GM19099 (cell line): Measurements from ENCODE around the gene RTN4IP1.

Experiments
- POLR2A ChIP-seq: IDR thresholded peaks from 3 replicates; pipeline ENCODE4 v1.6.1; 2011; ENCODE audit warnings: low read depth; ENCODE audit not compliant: insufficient read length; ENCODE audit errors: extremely low read depth

The RTN4IP1 gene, protein sequence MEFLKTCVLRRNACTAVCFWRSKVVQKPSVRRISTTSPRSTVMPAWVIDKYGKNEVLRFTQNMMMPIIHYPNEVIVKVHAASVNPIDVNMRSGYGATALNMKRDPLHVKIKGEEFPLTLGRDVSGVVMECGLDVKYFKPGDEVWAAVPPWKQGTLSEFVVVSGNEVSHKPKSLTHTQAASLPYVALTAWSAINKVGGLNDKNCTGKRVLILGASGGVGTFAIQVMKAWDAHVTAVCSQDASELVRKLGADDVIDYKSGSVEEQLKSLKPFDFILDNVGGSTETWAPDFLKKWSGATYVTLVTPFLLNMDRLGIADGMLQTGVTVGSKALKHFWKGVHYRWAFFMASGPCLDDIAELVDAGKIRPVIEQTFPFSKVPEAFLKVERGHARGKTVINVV

DNA sequence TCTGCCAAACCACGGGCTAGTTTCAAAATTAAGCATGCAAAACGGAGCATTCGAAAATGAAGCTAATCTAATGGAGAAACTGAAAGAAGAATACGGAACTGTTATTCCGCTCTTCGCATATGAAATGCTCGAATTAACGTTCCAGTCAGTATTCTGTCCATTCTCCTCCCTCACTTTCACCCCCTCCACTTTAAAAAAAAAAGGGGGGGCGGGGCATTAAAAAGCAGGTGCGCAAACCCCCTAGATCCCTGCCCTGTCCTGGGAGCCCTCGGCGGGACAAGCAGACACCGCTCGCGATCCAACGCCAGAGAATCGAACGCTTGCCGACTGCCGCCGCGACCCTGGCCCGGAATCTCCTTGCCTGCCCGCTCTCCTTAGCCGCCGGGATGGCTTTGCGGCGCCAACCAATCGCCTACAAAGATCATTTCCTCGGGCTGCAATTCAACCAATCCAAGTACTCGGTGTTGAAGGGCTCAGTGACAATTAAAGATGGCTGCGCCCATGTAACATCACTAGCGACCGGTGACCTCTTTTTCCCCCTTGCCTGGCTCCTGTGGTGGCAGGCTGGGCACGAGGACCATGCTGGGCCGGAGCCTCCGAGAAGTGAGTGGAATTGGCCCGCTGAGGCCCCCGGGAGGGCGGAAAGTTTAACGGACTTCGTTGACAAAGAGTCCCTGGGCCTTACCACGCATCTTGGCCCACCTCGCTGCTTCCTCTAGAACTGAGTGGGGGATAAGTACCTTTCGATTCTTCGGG lies at the start of gene RTN4IP1, which contains the start of gene QRSL1:
TSS of gene RTN4IP1 (minus strand) at position 396 of the 756 bp plus-strand sequence. CDS start 477 bp downstream, outside the sequence.
TSS of gene QRSL1 (plus strand) at position 476 of the 756 bp plus-strand sequence. CDS start at position 580, 104 bp downstream.
- peak; percentile 48 for TF ChIP-seq POLR2A

DNA sequence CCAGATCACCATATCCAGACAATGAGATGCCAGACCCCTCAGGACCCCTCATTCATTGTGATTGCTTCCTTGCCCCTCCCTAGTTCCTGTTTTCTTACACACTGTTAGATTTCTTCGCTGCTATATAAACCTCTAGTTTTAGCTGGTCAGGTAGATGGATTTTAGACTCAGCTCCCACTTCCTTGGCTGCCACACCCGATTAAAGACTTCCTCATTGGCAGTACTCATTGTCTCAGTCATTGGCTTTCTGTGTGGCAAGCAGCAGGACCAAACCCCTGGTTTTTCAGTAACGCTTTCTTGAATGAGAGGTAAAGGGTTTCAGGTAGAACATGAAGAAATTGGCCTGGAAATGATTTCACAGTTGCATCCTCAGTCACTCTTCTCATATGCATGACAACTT lies 48.0 kb upstream of the RTN4IP1 start:
- TF ChIP-seq POLR2A = no peak

DNA sequence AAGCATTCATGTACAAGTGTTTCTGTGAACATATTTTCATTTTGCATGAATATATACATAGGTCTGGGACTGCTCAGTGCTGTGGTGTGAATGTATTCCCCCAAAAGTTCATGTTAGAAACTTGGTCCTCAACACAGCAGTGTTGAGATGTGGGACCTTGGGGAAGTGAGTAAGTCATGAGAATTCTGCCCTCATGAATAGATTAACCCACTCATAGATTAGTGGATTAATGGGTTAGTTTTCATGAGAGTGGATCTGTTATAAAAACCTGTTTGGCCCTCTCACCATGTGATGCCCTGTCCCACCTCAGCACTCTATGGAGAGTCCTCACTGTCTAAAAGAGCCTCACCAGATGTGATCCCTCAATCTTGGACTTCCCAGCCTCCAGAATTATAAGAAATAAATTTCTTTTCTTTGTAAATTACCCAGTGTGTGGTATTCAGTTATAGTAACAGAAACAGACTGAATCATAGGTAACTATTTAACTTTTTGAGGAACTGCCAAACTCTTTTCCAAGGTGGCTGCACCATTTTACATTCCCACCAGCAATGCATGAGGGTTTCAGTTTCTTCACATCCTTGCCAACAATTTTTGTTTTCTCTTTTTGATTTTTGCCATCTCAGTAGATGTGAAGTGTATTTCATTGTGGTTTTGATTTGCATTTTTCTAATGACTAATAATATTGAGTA lies 45.4 kb upstream of the RTN4IP1 start:
- no peak for TF ChIP-seq POLR2A

DNA sequence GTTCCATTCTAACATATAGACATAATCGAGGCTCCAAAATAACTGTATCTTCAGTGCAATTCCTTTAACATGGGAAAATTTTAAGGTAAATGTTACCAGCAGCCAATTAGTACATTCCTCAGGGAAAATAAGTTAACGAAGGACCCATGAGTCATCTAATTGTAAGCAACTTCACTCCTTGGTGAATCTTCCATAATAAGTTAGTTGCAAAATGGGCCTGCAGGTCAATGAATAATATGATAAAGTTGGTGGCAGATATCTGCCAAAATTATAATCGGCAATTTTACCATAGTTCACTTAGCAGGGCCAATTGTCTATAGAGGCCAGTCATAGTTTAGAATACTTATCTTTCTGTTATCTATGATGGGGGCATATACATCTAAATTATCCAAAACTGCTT lies 42.4 kb upstream of the RTN4IP1 start:
- no peak for TF ChIP-seq POLR2A

DNA sequence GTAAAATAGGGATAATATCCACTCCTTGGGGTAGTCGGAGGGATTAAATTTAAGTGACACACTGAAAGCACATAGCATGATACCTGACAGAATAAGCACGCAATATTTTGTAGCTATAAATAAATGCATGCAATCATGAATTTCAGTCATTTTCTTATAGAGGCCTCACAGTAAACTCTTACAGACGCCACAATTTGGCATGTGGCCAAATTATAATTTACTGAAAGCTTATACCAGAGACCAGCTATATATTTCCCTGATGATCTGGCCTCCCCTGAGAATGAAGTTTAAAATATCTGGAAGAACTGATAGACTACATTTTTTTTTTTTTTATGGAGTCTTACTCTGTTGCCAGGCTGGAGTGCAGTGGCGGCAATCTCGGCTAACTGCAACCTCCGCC lies 40.9 kb upstream of the RTN4IP1 start:
- no peak for TF ChIP-seq POLR2A

DNA sequence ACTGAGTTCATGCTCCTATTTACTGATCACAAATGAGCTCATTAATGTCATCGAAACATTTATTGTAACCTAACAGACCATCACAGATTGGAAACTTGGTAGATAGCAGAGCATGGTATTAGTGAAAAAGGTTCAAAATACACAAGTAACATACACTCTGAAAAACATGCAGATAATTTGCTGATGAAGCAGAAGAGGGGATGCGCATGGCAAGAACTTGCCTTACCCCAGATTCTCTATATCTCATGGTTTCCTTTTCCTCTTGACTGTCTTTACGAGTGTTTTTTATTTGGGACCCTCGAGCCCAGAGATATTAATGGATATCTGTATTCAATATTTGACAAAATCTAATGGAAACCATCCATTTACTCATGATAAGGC lies 37.7 kb upstream of the RTN4IP1 start:
- TF ChIP-seq POLR2A = no peak

DNA sequence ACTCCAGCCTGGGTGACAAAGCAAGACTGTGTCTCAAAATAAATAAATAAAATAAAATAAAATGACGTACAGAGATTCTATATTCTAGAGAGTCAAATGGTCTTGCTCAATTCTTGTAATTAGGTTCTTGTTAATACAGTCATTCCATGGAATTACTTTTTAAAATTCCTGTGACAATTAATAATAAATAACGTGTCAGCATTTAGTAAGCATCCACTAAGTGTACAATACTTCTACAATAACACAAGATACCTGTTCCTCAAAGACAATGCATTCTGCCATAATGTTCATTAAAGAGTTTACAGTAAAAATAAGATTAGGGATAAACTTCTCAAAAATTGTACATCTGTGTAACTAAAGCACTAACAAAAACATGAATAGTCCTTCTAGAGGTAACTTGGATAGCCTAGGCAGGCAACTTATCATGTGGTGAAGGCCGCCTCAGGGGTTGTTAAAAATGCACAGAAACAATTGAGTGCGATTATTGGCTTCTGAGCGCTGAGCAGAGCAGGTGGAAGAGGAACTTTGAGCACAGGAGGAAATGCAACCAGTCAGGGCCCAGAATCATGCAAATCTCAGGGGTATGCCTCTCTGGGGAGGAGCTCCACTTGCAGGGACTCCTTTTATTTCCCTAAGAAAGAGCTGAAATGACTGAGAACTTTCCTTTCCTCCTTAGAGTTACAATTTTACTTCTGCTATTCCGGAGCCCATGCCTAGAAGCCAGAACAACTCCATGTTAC lies 37.2 kb upstream of the RTN4IP1 start:
- peak; percentile 2 for TF ChIP-seq POLR2A

DNA sequence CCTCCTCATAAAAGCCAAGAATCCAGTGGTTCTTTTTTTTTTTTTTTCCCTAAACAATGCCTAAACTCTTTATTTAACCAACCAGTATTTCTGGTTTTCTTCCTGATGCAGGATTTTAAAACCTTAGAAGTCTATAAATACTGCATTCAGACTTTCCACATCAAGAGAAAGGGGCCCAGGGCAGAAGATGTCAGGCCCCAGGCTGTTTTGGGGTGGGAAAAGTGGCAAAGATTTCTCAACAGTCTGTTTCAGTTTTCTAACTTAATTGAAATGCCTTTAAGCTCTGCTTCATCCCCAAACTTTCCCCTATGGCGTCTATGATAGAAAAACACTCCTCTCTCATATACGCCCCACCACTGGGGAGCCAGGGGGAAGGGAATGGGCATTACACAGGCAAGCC lies 33.2 kb upstream of the RTN4IP1 start:
- no peak for TF ChIP-seq POLR2A

DNA sequence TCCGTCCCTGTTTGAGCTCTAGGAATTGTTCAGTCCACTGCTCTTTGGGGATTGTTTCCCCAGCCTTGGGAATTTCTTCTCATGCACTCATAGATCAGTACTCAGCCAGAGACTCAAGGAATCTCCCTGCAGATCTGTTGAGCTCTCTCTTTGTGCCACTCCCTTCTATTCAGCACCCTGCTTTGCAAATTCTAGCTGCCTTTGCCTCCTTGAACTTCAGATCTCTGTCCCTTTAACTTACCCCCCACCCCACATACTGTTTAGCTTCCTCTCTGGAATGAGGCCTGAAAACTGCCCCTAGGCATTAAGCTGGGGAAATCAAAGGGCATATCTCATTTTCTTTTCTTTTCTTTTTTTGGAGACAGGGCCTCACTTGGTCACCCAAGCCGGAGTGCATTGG lies 30.6 kb upstream of the RTN4IP1 start:
- no peak for TF ChIP-seq POLR2A

DNA sequence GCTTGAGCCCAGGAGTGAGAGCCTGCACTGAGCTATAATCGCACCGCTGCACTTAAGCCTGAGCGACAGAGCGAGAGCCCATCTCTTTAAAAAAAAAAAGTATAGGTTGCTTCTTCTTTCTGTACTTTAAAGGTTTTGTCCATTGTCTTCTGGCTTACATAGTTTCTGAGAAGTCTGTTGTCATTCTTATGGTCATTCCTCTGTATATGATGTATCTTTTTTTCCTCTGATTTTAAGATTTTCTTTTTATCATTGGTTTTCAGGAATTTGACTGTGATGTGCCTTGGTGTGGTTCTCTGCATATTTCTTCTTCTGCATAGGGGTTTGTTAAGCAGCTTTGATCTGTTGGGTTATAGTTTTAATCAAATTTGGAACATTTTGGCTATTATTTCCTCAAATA lies 29.2 kb upstream of the RTN4IP1 start:
- TF ChIP-seq POLR2A = no peak

DNA sequence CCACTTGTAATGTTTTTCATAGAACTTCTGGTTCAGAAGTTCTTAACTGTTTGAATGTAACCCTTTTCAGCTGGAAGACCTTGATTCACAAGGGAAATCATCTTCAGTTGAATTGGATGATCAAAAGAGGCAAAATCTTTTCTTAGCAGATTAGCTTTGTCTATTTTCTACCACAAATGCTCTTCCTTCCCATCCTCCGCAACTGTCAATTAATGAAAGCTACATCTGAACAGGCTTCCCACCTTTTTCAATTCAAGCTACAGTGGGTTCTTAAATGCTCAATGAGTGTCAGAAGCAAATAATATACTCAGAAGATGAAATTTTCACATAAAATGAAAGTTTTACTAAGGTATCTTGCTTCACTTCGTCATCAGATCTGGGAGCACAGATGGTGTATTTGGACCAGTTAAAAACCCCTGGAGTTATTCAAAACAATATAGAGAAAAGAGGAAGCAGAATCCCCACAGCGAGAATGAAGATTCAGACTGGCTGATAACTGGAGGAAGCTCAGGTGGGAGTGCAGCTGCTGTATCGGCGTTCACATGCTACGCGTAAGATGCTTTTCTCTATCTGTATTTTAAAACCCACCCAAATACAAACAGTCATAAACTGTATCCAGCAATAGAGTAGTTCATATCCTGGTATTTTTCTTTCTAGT lies 19.5 kb upstream of the RTN4IP1 start:
- TF ChIP-seq POLR2A = no peak

DNA sequence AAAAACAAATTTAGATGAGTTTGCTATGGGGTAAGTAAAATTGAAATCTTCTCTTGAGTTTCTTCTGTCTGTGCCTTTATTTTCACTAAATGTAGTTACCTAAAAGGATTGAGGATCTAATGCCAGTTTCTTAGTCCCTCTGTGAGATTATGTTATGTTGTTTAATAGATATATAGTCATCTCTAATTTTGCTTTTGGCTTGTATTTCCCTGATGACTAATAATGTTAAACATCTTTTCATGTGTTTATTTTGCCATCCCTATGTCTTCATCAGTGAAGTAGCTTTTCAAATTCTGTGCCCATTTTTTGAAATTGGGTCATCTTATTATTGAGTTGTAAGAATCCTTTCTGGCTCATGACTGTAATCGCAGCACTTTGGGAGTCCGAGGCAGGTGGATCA lies 13.8 kb upstream of the RTN4IP1 start:
- no peak for TF ChIP-seq POLR2A

DNA sequence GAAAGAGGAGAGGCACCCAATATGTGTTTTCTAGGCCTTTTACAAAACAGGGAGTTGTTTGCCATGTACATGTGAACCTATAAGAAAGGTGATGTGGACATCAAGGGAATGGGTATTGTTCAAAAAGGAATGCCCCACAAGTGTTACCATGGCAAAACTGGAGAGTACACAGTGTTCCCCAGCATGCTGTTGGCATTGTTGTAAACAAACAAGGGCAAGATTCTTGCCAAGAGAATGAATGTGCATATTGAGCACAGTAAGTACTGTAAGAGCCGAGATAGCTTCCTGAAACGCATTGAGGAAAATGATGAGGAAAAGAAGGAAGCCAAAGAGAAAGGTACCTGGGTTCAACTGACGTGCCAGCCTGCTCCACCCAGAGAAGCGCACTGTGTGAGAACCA lies 13.2 kb upstream of the RTN4IP1 start:
- no peak for TF ChIP-seq POLR2A

DNA sequence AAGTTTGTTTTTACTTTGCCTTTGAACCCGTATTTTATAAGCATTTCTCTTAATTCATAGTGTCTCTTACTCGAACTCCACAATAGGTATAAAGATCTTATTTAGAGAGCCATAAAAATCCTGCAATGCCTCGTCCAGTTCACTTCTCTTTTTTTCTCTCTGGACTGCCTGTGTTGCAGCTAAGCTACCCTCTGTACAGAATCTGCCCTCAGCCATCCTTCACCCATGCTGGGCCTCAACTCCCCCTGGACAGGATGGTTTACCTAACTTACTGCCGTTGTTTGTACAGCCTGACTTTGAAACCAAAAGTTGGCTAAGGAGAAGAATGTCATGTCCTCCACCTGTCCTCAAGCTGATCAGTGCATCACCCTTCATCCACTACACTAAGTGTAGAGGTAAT lies 10.5 kb upstream of the RTN4IP1 start:
- no peak for TF ChIP-seq POLR2A
